OCI-LY7 (cell line): ENCODE measurements around the gene AUNIP. TPM values are rescaled to one million over a fixed set of nuclear protein-coding genes. Genes with fewer than 3 reads are reported as not detected.
A peak's percentile ranks its signal among the peaks of the same experiment; 100 is the strongest.

Experiments
- BruUV-seq: library from RNA; stranded (reverse); fragments of 400-500 nt; replicated peaks from 2 replicates; lab custom pipeline; 2021; lab: Mats Ljungman, UMichigan
- CTCF ChIA-PET: fragments of 300-600 bp; sonication (Branson Sonifier 250); formaldehyde crosslinking; loops from one replicate; lab custom pipeline; 2022; ENCODE audit warnings: antibody characterized with exemption; ENCODE audit not compliant: unreplicated experiment; lab: Charles Lee
- POLR2A ChIA-PET: fragments of 300-600 bp; sonication (Branson Sonifier 250); formaldehyde crosslinking; loops from one replicate; lab custom pipeline; 2022; ENCODE audit warnings: antibody characterized with exemption; lab: Charles Lee
- DNase-seq: peaks from one replicate; pipeline ENCODE4 v3.0.0-alpha.2; 2015; ENCODE audit warnings: low spot score
- H2AFZ ChIP-seq: fragments of 200-600 bp; sonication (generic), shearing (Covaris generic); 2 replicates; pipeline ENCODE4 v1.6.1; 2014; ENCODE audit warnings: mild to moderate bottlenecking, antibody characterized with exemption, low read length, moderate library complexity
- H3K27ac ChIP-seq: fragments of 200-600 bp; sonication (generic); 2 replicates; pipeline ENCODE4 v1.5.1; 2014; ENCODE audit warnings: mixed run types, low read depth, mild to moderate bottlenecking, moderate library complexity, low read length, inconsistent platforms; ENCODE audit not compliant: poor library complexity, severe bottlenecking
- H3K36me3 ChIP-seq: fragments of 200-600 bp; sonication (generic); 2 replicates; pipeline ENCODE4 v1.6.1; 2014; ENCODE audit warnings: mild to moderate bottlenecking, antibody characterized with exemption, low read length, moderate library complexity, mixed read lengths; ENCODE audit not compliant: insufficient read depth
- H3K4me1 ChIP-seq: fragments of 200-600 bp; sonication (generic); 2 replicates; pipeline ENCODE4 v1.5.1; 2014; ENCODE audit warnings: mild to moderate bottlenecking, low read length; ENCODE audit not compliant: insufficient read depth, poor library complexity, severe bottlenecking
- H3K4me2 ChIP-seq: fragments of 200-600 bp; sonication (generic); 2 replicates; pipeline ENCODE4 v1.6.1; 2014; ENCODE audit warnings: mild to moderate bottlenecking, low read length
- H3K4me3 ChIP-seq: fragments of 200-600 bp; sonication (generic); 2 replicates; pipeline ENCODE4 v1.5.1; 2014; ENCODE audit warnings: mild to moderate bottlenecking, low read depth, low read length; ENCODE audit not compliant: poor library complexity, severe bottlenecking
- H3K79me2 ChIP-seq: fragments of 200-600 bp; sonication (generic); 2 replicates; pipeline ENCODE4 v1.6.1; 2016; ENCODE audit warnings: low read depth, mild to moderate bottlenecking, low read length, moderate library complexity, mixed read lengths; ENCODE audit not compliant: insufficient read depth
- H3K9me2 ChIP-seq: fragments of 200-600 bp; sonication (generic); 2 replicates; pipeline ENCODE4 v1.6.1; 2016; ENCODE audit warnings: mild to moderate bottlenecking, low read length, mixed read lengths; ENCODE audit not compliant: insufficient read depth
- H3K9me3 ChIP-seq: fragments of 200-600 bp; sonication (generic); 2 replicates; pipeline ENCODE4 v1.6.1; 2014; ENCODE audit warnings: mild to moderate bottlenecking, mixed run types, low read length, mixed read lengths
- H4K20me1 ChIP-seq: fragments of 200-600 bp; sonication (generic); 2 replicates; pipeline ENCODE4 v1.6.1; 2014; ENCODE audit warnings: mild to moderate bottlenecking, antibody characterized with exemption, low read length, moderate library complexity, mixed read lengths; ENCODE audit not compliant: insufficient read depth
- CTCF ChIP-seq: fragments of 200-600 bp; sonication (generic); conservative IDR thresholded peaks from 2 replicates; pipeline ENCODE4 v1.5.1; 2014; ENCODE audit warnings: mild to moderate bottlenecking, antibody characterized with exemption, low read length, moderate library complexity, mixed read lengths
- EZH2phosphoT487 ChIP-seq: fragments of 200-600 bp; sonication (generic); IDR thresholded peaks from 2 replicates; pipeline ENCODE4 v1.6.1; 2018; ENCODE audit warnings: low read depth, borderline replicate concordance, mild to moderate bottlenecking, mixed run types, antibody characterized with exemption, low read length, moderate library complexity, mixed read lengths
- intact Hi-C: fragments of 100-400 bp; cut with micrococcal nuclease; formaldehyde crosslinking; loops from one replicate; pipeline ENCODE4 v1.10.0; 2022; ENCODE audit not compliant: unreplicated experiment
- total RNA-seq, 2 experiments: library from RNA; depleted of rRNA in 1 of 2; stranded (reverse); fragments of >200 nt in 1 of 2; shearing (Covaris generic) in 1 of 2; gene quantifications; 2 replicates each; pipeline ENCODE4 v1.2.3, GENCODE V29; 2014 to 2022

AUNIP gene
- total RNA-seq, 2 experiments from 2014 or later, result 15.1 to 21.5 TPM

GRCh38 chr1:25795946-25796810 is 63.1 kb downstream of the AUNIP start:
- ChIA-PET CTCF (no interaction called here), POLR2A (interaction anchor here (0.6 kb wide), 1 partner anchor 817 kb away, joined by 3 read pairs; no protein-coding TSS in a partner anchor)
- Histone ChIP-seq H2AFZ (peak overlapping the region; percentile 83; the same call in 1 of the 2 replicates), H3K4me2 (peak overlapping the region; percentile 27; the same call in 1 of the 2 replicates), H3K36me3 (no peaks in the 10 kb centered on the region), H3K4me1 (peaks cover 32% of the 10 kb centered on the region), H3K27ac (no peak overlapping the region), H3K4me3 (no peak overlapping the region), H3K9me3 (no peaks in the 10 kb centered on the region), H3K9me2 (no peaks in the 10 kb centered on the region), H3K79me2 (no peaks in the 10 kb centered on the region), H4K20me1 (no peaks in the 10 kb centered on the region)
- intact Hi-C loops, result loop anchor here (2.0 to 5.0 kb wide), 2 partner anchors 179 to 294 kb away; partner anchors contain the start of gene MAN1C1
- no peak for DNase-seq
- no peak for TF ChIP-seq CTCF
- no peak for TF ChIP-seq EZH2phosphoT487
- no TSS peak for BruUV-seq

GRCh38 chr1:25795211-25795610 is 64.0 kb downstream of the AUNIP start:
- H3K9me3 ChIP-seq, result no peaks in the 10 kb centered on the region
- intact Hi-C loops, result loop anchor here (5.0 kb wide), 1 partner anchor 293 kb away; no protein-coding TSS in a partner anchor
- H3K4me1 ChIP-seq, result peaks cover 26% of the 10 kb centered on the region
- no peak overlapping the region for H3K27ac ChIP-seq
- ChIA-PET CTCF (no interaction called here), POLR2A (interaction anchor here (0.6 kb wide), 2 partner anchors 529 to 817 kb away, joined by 3 read pairs; no protein-coding TSS in a partner anchor)
- TF ChIP-seq CTCF (no peak), EZH2phosphoT487 (no peak)
- no peaks in the 10 kb centered on the region for H3K9me2 ChIP-seq
- no peaks in the 10 kb centered on the region for H4K20me1 ChIP-seq
- H3K4me2 ChIP-seq, result no peak overlapping the region
- no TSS peak for BruUV-seq
- no peak overlapping the region for H3K4me3 ChIP-seq
- H3K79me2 ChIP-seq, result no peaks in the 10 kb centered on the region
- no peaks in the 10 kb centered on the region for H3K36me3 ChIP-seq
- H2AFZ ChIP-seq, result no peak overlapping the region
- DNase-seq, result no peak

- no peaks in the 10 kb centered on the region for H3K9me2 ChIP-seq
- POLR2A ChIA-PET, result interaction anchor here (0.6 kb wide), 1 partner anchor 530 kb away, joined by 3 read pairs; no protein-coding TSS in a partner anchor
- H3K79me2 ChIP-seq, result no peaks in the 10 kb centered on the region
- H2AFZ ChIP-seq, result no peak overlapping the region
- no peaks in the 10 kb centered on the region for H3K9me3 ChIP-seq
- CTCF ChIA-PET, result interaction anchor here (0.6 kb wide), 1 partner anchor 222 kb away, joined by 4 read pairs; no protein-coding TSS in a partner anchor
- no peak overlapping the region for H3K27ac ChIP-seq
- H4K20me1 ChIP-seq, result no peaks in the 10 kb centered on the region
- H3K4me1 ChIP-seq, result peaks cover 21% of the 10 kb centered on the region
- no TSS peak for BruUV-seq
- no peak overlapping the region for H3K4me2 ChIP-seq
- TF ChIP-seq CTCF (no peak), EZH2phosphoT487 (no peak)
- H3K4me3 ChIP-seq, result no peak overlapping the region
- intact Hi-C loops, result no loop called here
- no peak for DNase-seq
- no peaks in the 10 kb centered on the region for H3K36me3 ChIP-seq
Measured at GRCh38 chr1:25794325-25794724, 64.9 kb downstream of the AUNIP start.
